OCI-LY1 (cell line): ENCODE measurements around the gene SPTLC3.

Source experiments
- H2AFZ ChIP-seq: fragments of 200-600 bp; sonication (generic), shearing (Covaris generic); 2 replicates; pipeline ENCODE4 v1.6.0; 2014; ENCODE audit warnings: antibody characterized with exemption, mild to moderate bottlenecking, low read length
- H3F3A ChIP-seq: fragments of 200-600 bp; sonication (generic), shearing (Covaris generic); 2 replicates; pipeline ENCODE4 v1.6.0; 2014; ENCODE audit warnings: mild to moderate bottlenecking, antibody characterized with exemption, low read length, moderate library complexity; ENCODE audit not compliant: insufficient read depth
- H3K27ac ChIP-seq: fragments of 200-600 bp; sonication (generic); 2 replicates; pipeline ENCODE4 v1.5.1; 2014; ENCODE audit warnings: low read length, mixed run types, mild to moderate bottlenecking, low read depth; ENCODE audit not compliant: poor library complexity, severe bottlenecking
- H3K27me3 ChIP-seq: fragments of 200-600 bp; sonication (generic); 2 replicates; pipeline ENCODE4 v1.6.0; 2014; ENCODE audit warnings: antibody characterized with exemption, mild to moderate bottlenecking, low read length, moderate library complexity; ENCODE audit not compliant: insufficient read depth
- H3K36me3 ChIP-seq: fragments of 200-600 bp; sonication (generic); 2 replicates; pipeline ENCODE4 v1.6.1; 2014; ENCODE audit warnings: mild to moderate bottlenecking, antibody characterized with exemption, low read length, moderate library complexity, mixed read lengths; ENCODE audit not compliant: insufficient read depth
- H3K4me1 ChIP-seq: fragments of 200-600 bp; sonication (generic); 2 replicates; pipeline ENCODE4 v1.5.1; 2014; ENCODE audit warnings: mild to moderate bottlenecking, low read length, moderate library complexity; ENCODE audit not compliant: insufficient read depth, severe bottlenecking
- H3K4me2 ChIP-seq: fragments of 200-600 bp; sonication (generic), shearing (Covaris generic); 2 replicates; pipeline ENCODE4 v1.6.1; 2014; ENCODE audit warnings: low read length
- H3K4me3 ChIP-seq: fragments of 200-600 bp; sonication (generic); 2 replicates; pipeline ENCODE4 v1.5.1; 2014; ENCODE audit warnings: low read length, low read depth, mild to moderate bottlenecking, mixed read lengths; ENCODE audit not compliant: poor library complexity, severe bottlenecking
- H3K79me2 ChIP-seq: fragments of 200-600 bp; shearing (Covaris generic); 2 replicates; pipeline ENCODE4 v1.6.1; 2016; ENCODE audit warnings: mixed run types, low read length, mixed read lengths; ENCODE audit not compliant: insufficient read depth
- H3K9ac ChIP-seq: fragments of 200-600 bp; sonication (generic), shearing (Covaris generic); 2 replicates; pipeline ENCODE4 v1.6.1; 2014; ENCODE audit warnings: mild to moderate bottlenecking, low read length, mixed read lengths
- H3K9me2 ChIP-seq: fragments of 200-600 bp; sonication (generic), shearing (Covaris generic); 2 replicates; pipeline ENCODE4 v1.6.1; 2014; ENCODE audit warnings: low read depth, mild to moderate bottlenecking, low read length, mixed read lengths
- H3K9me3 ChIP-seq: fragments of 200-600 bp; shearing (Covaris generic); 2 replicates; pipeline ENCODE4 v1.6.1; 2014; ENCODE audit warnings: low read length, mixed read lengths
- H4K20me1 ChIP-seq: fragments of 200-600 bp; sonication (generic), shearing (Covaris generic); 2 replicates; pipeline ENCODE4 v1.6.0; 2016; ENCODE audit warnings: mild to moderate bottlenecking, low read length; ENCODE audit not compliant: insufficient read depth
- EZH2 ChIP-seq: fragments of 200-600 bp; sonication (generic), shearing (Covaris generic); IDR thresholded peaks from 2 replicates; pipeline ENCODE4 v1.8.0; 2017; ENCODE audit warnings: borderline replicate concordance, mixed run types, mild to moderate bottlenecking, antibody characterized with exemption, low read length, moderate library complexity, mixed read lengths
- TF ChIP-seq, protein P1 (sequence below): fragments of 200-600 bp; sonication (generic), shearing (Covaris generic); IDR thresholded peaks from 2 replicates; pipeline ENCODE4 v1.5.1; 2017; ENCODE audit warnings: mild to moderate bottlenecking, antibody characterized with exemption, low read length, moderate library complexity, mixed read lengths

SPTLC3 gene

DNA sequence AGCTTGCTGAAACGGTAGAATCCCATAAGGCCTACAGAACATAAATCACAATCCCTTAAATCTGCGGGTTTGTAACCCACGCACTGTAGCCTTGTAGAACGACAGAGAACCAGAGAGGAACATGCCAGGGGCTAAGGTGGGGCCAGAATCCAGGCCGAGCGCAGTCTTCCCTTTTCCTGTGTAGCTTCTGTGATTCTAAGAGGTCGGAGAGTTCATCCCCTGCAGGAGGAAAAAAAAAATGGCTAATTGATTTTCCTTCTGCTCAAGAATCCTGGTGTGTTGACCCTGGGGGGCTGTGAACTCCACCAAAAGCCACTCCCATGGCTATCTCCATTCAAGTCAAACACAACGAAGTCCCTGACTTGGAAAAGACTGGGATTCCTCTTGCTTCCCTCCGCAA is 96.3 kb downstream of the SPTLC3 start:
- Histone ChIP-seq H3K79me2 (no peaks in the 10 kb centered on the region), H3K4me2 (no peak overlapping the region), H3F3A (no peaks in the 10 kb centered on the region), H4K20me1 (no peaks in the 10 kb centered on the region), H3K36me3 (no peaks in the 10 kb centered on the region), H3K4me1 (no peaks in the 10 kb centered on the region), H3K27me3 (no peaks in the 10 kb centered on the region), H3K9me2 (no peaks in the 10 kb centered on the region), H3K27ac (no peak overlapping the region), H2AFZ (no peak overlapping the region), H3K9ac (no peak overlapping the region), H3K9me3 (no peaks in the 10 kb centered on the region), H3K4me3 (no peak overlapping the region)
- no peak for TF ChIP-seq EZH2
- TF ChIP-seq, protein P1, sequence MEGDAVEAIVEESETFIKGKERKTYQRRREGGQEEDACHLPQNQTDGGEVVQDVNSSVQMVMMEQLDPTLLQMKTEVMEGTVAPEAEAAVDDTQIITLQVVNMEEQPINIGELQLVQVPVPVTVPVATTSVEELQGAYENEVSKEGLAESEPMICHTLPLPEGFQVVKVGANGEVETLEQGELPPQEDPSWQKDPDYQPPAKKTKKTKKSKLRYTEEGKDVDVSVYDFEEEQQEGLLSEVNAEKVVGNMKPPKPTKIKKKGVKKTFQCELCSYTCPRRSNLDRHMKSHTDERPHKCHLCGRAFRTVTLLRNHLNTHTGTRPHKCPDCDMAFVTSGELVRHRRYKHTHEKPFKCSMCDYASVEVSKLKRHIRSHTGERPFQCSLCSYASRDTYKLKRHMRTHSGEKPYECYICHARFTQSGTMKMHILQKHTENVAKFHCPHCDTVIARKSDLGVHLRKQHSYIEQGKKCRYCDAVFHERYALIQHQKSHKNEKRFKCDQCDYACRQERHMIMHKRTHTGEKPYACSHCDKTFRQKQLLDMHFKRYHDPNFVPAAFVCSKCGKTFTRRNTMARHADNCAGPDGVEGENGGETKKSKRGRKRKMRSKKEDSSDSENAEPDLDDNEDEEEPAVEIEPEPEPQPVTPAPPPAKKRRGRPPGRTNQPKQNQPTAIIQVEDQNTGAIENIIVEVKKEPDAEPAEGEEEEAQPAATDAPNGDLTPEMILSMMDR = no peak

DNA sequence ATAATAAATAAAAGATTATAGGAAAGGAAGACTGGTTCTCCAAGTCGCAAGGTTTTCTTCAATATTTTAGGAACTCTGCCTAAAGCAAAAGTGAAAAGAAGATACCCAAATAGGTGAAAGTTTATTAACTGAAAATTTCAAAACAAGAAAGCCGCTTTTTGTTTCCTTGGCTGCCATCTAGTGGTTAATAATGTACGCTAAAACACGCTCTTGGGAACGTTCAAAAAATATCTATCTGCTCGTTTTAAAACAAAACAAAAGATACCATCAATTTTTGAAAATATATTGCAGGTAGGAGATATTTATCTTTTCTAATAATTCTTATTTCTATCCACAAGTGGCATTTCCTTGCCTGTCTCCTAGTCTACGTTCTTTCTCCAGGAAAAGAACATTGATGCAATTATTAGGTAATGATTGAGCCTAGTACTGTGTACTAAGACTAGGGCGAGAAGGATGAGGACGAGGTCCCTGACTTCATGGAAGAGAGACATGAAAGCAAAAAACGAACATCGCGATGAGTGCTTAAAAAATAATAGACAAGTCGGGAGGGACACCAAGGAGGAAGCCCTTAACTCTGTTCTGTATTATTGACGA is 97.2 kb downstream of the SPTLC3 start:
- Histone ChIP-seq H3K27ac (no peak overlapping the region), H4K20me1 (no peaks in the 10 kb centered on the region), H2AFZ (no peak overlapping the region), H3K36me3 (no peaks in the 10 kb centered on the region), H3K4me2 (no peak overlapping the region), H3K9me3 (no peaks in the 10 kb centered on the region), H3F3A (no peaks in the 10 kb centered on the region), H3K27me3 (no peaks in the 10 kb centered on the region), H3K4me1 (no peaks in the 10 kb centered on the region), H3K9me2 (no peaks in the 10 kb centered on the region), H3K4me3 (no peak overlapping the region), H3K79me2 (no peaks in the 10 kb centered on the region), H3K9ac (no peak overlapping the region)
- no peak for TF ChIP-seq EZH2
- TF ChIP-seq, protein P1 = peak; percentile 63

DNA sequence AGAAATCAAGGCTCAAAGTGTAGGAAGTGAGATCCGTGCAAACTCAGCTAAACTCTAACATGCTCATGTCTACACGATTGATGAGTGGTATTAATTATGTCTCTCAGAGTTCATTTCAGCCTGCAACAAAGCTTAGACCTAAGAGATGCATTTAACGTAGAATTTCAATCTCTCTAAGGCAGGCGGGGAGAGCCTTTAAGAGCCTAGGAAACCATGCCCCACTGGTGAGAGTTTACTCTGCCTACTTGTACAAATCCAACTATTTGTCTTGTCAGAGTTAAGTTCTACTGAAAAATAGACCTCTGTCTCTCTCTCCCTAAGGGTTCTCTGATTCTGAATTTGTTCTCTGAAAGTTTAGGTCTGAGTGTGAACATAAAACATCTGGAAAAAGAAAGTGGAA is 100.9 kb downstream of the SPTLC3 start:
- Histone ChIP-seq H3K4me2 (no peak overlapping the region), H3K27me3 (no peaks in the 10 kb centered on the region), H3K27ac (no peak overlapping the region), H2AFZ (no peak overlapping the region), H3K9ac (no peak overlapping the region), H3K4me3 (no peak overlapping the region), H3F3A (no peaks in the 10 kb centered on the region), H4K20me1 (no peaks in the 10 kb centered on the region), H3K9me2 (no peaks in the 10 kb centered on the region), H3K9me3 (no peaks in the 10 kb centered on the region), H3K79me2 (no peaks in the 10 kb centered on the region), H3K4me1 (no peaks in the 10 kb centered on the region), H3K36me3 (no peaks in the 10 kb centered on the region)
- TF ChIP-seq EZH2 = no peak

DNA sequence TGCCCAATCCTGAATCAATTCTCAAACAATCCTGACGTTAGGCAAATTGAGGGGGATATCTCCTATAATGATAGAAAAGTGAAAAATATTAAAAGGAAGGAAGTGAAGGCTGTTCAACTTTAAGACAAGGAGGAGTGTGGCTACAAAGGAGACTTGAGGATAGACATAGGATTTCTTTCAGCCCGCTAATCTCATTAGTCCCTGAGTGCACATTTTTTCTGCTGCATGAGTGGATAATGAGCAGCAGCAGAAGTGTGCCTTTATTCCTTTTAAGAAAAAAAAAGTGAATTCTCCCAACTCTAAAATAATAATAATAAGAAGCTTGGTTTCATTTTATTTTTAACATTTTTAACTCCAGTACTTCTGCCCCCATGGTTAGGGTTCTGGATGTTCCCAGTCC is 102.0 kb downstream of the SPTLC3 start:
- no peaks in the 10 kb centered on the region for H3F3A ChIP-seq
- H3K9me3 ChIP-seq = no peaks in the 10 kb centered on the region
- no peak overlapping the region for H3K4me2 ChIP-seq
- no peaks in the 10 kb centered on the region for H3K9me2 ChIP-seq
- H3K9ac ChIP-seq = no peak overlapping the region
- H3K79me2 ChIP-seq = no peaks in the 10 kb centered on the region
- no peaks in the 10 kb centered on the region for H3K4me1 ChIP-seq
- no peaks in the 10 kb centered on the region for H3K27me3 ChIP-seq
- no peaks in the 10 kb centered on the region for H4K20me1 ChIP-seq
- TF ChIP-seq EZH2 = no peak
- TF ChIP-seq, protein P1 = no peak
- no peak overlapping the region for H3K27ac ChIP-seq
- no peak overlapping the region for H3K4me3 ChIP-seq
- no peak overlapping the region for H2AFZ ChIP-seq
- no peaks in the 10 kb centered on the region for H3K36me3 ChIP-seq
